ENCODE data around the gene NR0B2. TPM values are rescaled to one million over a fixed set of nuclear protein-coding genes. Genes with fewer than 3 reads are reported as not detected.

NR0B2 gene
- total RNA-seq, 1 donor from 2014 or later: not detected

DNA sequence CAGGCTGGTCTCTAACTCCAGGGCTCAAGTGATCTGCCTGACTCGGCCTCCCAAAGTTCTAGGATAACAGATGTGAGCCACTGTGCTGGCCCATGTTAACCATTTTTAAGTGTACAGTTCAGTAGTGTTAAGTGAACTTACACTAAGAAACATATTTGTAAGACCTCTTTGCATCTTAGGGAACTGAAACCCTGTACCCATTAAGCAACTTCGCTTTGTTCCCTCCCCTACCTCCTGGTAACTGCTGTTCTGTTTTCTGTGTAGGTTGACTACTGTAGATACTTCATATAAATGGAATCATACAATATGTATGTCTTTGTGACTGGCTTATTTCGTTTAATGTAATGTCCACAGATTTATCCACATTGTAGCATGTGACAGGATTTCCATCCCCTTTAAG is 18.8 kb upstream of the NR0B2 start:
- no peak for DNase-seq

DNA sequence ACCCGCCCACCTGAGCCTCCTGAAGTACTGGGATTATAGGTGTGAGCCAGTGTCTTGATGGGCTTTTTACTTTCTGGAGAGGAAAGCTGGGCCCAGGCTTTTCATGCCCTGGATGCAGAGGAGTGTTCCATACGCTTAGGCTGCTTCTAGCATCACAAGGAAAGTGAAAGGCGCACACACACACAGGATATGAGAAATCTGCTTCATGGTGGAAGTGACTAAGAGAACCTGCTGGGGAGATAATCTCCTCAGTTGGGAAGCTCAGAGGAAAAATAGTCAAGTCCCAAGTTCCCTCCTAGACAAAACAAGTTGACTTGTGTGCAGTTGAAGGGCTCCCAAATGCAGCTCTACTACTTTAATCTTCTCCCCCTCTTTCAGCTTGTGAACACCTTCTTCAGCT is 9.9 kb upstream of the NR0B2 start:
- peak; percentile 86 for DNase-seq

DNA sequence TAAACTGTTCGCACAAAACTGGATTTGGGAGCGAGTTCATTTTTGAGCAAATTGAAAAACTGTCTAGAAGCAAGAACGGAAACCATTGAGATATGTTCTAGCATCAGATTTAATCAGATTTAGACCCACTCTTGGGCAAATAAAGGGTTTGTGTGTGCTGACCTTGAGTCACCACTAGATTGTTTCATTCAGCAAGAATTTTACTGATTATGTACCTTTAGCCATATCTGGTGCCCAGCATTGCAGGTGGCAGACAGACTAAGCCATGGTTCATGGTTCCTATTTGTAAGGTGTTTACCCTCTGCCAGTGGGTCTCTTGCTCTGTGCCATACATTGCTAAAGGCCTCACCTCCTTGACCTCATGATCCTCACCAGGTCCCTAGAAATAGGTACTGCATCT is 9.1 kb upstream of the NR0B2 start:
- DNase-seq: no peak

DNA sequence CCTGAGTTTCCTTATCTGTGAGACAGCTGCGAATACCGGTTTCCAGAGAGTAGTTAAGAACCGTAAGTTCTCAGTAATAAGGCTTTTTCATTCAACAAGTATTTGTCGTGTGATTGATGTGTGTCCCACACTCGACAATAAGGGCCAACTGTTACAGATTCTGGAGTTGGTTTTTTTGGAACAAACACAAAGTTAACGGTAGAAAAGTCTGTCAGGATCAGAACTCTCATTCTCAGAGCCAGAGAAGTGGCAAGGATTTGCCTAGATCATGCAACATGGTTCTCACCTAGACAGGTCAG is 8.6 kb upstream of the NR0B2 start:
- no peak for DNase-seq

DNA sequence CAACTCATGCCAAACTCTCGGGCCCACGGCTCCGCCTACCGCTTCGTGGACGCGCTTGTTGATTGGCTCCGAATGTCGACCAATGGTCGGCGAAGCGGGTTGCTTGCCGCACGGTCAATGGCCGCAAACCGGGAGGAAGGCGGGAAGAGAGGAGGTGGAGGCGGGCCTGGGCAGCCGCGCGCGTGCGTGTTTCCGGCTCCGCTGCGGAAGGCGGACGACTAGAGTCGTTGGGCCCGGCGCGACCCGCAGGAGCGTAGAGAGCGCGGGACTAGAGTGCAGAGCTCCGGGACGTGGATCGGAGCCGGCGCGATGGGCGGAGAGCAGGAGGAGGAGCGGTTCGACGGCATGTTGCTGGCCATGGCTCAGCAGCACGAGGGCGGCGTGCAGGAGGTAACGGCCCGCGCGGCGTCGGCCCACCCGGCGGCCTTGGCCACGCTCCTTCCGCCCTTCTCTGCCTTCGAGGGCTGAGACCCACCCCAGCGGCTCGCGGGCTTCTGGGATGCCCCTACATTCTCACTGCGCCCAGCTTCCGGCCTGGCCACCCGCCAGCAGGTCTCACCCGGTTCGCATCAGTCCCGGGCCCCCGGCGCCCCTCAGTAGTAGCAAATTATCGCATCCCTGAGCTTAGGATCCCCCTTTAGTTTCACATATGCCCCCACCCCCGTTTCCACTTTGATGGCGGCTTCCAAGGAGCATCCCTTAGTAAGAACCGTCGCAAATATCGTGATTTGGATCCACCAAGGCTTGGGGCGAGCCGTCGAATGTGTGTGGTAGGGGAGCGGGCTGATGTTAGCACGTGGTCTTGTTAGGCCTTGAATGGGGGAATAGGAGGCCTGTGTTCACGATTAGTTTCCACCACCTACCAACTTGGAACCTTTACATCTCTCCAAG is 8.0 kb upstream of the NR0B2 start, which contains the start of gene NUDC:
TSS of gene NUDC (plus strand) at position 204 of the 891 bp plus-strand sequence. CDS start at position 310, 106 bp downstream.
- DNase-seq: peak; percentile 99

DNA sequence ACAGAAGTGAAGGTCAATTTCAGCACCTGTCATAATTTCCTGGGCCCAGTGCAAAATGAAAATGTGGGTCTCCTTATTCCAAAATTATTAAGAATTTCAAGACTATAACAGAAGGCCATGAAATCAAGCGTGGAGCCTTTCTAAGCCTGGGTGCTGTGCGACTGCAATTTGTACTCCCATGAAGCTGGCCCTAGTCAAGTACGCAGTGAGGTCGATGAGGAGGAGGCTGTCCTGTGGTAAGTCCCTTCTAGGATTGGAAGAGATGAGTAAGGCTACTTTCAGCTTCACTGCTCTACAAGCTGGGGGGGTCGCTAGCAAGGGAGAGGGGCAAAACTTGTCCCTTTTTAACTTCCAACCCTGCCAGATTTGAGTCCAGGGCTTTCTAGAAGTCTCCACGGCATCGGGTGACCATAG is 7.4 kb upstream of the NR0B2 start:
- DNase-seq: no peak

DNA sequence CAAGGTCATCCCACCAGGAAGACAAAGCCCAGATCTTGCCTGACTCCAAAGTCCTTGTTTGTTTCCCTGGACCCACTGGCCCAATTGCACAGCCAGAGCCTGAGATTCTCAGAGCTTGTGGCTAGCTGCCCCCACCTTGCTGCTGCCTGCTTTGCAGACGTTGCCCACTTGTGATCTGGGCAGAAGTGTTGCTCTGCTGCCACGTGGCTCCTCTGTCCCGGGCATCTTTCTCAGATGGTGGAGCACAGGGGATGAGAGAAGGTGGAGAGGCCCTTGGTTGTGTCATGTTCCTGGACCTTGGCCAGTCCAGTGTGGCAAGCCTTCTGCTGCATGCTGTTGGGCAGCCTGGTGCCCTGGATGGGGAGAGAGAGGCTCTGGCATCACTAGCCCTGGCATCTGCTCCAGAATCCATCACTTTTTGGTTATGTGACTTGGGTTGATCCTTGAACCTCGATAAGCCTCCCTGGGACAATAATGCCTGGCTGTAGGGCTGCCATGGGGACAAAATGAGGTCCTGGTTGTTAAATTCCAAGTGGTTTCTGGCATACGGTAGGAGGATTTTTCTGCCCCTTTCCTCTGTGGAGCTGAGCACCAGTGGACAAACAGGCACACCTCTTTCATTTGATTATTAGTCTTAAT is 1.5 kb upstream of the NR0B2 start:
- DNase-seq: no peak

DNA sequence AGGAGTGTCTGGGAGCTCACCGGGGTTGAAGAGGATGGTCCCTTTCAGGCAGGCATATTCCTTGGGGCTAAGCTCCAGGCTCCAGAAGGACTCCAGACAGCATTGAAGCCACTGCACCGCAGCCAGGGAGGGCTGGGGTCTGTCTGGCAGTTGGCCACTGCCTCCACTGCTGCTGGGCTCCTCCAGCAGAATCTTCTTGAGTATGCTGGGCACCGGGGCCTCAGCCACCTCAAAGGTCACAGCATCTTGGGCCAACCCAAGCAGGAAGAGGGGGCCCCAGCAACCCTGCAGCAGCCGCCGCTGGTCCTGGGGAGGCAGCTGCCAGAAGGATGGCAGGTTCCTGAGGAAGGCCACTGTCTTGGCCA is 404 bp downstream of the NR0B2 start:
- DNase-seq: no peak

DNA sequence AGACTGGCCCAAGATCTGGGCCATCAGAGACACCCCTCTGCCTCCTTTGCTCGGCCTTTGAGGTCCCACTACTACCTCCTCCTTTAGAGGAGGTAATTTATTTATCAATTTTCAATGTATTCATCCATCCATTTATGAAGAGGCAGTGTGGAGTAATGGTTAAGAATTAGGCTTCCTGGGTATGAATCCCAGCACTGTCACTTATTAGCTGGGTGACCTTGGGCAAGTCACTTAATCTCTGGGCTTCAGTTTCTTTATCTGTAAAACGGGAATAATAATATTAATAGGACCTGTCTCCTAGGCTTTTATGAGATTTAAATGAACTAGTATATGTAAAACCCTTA is 1.7 kb downstream of the NR0B2 start:
- no peak for DNase-seq

DNA sequence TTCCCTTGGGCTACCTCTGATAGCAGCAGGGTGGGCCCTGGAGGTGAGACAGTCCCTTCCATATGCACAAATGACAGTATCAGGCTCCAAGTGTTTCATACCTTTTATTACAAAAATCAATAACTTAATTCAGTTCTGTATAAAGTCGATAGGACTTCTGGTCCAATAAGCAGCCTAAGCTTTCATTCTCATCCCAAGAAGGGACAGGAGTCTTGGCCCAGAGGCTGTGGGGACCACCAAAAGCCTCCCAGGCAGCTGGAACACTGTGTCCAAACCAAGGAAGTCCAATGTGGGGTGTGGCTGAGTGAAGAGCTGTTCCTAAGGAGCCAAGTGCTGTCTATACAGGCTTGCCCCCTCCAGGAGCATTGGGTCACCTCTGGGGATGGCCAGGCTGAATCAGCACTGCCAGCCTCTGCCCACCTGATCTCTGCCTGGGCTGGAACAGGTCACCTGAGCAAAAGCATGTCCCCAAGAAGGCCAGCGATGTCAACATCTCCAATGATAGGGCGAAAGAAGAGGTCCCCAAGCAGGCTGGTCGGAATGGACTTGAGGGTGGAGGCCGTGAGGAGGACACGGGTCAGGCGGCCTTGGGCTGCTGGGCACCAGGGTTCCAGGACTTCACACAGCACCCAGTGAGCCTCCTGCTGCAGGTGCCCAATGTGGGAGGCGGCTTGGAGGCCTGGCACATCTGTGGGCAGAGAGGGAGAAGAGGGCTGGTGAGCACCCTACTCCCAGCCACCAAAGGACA is 2.2 kb downstream of the NR0B2 start:
- no peak for DNase-seq

DNA sequence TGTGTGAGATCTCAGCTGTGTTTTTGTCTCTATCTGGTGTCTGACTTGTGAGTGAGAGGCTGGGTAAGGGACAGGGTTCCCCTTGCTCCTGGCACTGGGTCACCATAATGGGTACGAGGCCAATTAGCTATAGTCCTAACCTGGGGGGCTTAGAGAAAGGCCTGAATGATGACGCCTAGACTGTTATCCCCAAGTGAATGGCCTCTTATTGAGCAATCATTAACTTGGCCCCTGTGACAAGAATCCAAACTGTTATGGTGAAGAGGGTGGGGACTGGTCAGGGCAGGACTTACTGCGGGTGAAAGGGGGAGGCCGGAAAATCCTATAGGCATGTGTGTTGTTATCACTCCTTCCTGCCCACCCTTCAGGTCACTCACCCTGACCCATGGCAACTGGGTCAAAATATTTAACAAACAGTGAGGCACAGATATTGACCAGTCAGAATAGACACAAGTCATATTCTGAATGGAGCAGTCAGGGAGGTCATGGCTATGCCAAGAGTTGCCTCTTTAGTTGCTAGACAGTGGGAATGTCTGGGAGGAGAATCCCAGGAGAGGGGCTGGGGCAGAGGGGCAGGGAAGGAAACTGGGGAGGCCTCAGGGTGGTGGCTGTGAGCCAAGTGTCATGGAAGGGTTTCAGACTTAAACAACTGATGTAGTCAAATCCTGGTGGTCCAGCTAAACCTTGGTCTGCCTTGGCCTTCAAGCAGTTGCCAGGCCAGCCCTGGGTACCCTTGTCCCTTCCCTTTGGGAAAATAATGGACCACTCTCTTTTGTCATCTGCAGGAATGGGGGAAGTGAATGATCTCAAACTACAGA is 3.2 kb downstream of the NR0B2 start:
- no peak for DNase-seq

DNA sequence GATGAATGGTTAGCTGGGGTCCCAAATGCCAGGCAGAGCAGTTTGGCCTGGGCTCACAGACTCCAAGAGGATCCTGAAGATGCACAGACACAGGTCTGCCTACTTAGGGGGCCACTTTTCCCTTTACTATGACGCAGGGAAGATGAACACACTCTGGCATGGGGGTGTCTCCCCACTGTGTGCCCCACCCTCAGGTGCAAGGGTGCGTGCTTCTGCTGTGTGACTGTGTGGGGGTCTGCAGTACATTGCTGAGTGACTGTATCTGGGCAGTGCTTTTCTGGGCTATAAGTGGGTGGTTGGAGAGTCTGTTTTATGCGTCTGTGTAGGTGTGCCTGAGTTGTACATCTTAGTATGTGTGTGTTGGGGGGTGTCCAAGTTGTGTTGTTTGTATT is 3.8 kb downstream of the NR0B2 start:
- no peak for DNase-seq

DNA sequence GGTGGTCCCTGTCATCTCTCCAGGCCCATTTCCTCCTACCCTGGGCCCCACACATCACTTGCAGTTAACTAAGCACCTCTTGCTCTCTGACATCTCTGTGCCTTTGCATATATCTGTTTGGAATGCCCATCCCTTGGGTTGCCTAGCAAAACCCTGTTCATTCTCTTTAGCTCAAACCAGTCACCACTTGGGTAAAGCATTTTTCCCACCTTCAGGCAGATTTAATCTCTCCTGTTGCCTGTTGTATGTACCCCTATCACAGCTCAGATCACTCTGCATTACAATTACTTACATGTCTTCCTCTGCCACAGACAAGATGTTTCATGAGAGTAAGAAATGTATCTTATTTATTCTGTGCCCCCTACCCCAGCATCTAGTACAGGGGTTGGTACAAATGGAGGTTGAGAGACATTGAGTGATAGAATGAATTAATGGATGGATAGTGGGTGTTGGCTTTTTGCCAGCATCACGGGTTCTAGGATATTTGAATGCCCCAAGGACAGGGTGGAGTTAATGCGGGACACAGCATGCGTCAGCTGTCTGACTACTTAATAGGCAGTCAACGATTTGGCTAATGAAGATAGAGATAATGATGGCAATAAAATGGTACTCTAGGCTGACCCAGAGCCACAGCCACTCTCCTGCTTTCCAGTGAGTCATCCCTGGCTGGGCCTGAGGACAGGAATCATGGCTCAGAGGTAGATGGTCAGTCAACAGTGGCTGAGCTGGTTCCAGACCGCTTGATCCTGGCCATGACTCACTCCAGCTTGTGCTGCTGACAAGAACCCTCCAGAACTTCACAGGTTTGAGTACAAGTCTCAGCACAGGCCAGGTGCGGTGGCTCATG is 6.5 kb downstream of the NR0B2 start:
- DNase-seq: peak; percentile 69

DNA sequence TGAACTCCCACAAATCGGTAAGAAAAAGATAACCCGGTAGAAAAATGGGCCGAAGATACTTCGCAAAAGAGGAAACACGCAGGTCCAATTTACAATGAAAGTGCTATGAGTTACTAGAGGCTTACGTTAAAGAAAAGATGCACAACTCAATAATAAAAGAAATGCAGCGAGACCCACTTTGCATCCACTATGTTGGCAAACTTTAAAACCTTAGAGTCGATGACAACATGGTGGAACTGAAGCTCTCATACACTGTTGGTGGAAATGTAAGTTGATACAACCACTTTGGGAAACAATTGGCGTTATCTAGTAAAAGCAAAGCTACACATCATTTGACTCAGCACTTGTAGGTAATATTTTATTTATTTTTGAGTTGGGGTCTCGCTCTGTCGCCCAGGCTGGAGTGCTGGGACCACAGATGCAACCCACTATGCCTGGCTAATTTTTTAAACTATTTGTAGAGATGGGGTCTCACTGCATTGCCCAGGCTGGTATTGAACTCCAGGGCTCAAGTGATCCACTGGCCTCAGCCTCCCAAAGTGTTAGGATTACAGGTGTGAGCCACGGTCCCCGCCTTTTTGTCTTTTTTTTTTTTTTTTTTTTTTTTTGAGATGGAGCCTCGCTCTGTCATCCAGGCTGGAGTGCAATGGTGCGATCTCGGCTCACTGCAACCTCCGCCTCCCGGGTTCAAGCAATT is 12.8 kb downstream of the NR0B2 start:
- no peak for DNase-seq

DNA sequence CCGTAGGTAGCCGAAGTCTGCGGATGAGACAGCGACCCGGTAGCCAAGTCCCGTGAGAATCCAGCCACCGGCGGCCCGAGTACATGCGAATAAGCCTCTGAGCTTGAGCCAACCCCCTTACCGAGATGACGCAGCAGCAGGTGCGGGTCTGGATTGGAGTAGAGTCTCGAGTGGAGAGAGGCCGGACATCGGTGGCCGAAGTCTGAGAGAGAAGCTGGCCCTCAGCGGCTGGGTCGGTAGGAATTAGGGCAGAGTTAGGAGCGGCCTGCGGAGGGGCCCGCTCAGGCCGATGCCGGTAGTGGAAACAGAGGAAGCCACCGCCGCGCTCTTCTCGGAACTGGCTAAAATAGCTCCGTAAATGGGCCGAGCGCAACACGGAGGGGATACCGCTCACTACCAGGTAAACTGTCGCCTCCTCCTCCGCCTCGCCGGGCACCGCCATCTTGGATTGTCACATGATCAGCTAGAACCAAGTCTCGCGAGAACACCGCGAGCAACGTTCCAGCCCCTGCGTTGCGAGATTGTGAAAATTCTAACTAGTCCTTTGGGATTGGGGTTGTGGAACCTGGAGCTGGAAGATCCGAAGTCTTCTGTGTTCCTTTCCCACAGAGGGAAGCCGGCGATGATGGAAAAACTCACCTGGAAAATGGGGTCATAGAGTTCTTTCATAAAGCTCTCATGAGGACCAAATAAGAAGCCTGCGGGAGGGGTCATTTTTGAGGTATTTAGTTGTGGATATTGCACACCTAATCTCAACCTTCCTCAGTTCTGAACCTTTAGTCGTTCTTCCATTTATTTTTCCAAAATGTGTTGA is 13.6 kb downstream of the NR0B2 start, which contains the start of gene GPATCH3:
TSS of gene GPATCH3 (minus strand) at position 467 of the 814 bp plus-strand sequence. CDS start at position 442, 25 bp downstream.
- peak; percentile 96 for DNase-seq

DNA sequence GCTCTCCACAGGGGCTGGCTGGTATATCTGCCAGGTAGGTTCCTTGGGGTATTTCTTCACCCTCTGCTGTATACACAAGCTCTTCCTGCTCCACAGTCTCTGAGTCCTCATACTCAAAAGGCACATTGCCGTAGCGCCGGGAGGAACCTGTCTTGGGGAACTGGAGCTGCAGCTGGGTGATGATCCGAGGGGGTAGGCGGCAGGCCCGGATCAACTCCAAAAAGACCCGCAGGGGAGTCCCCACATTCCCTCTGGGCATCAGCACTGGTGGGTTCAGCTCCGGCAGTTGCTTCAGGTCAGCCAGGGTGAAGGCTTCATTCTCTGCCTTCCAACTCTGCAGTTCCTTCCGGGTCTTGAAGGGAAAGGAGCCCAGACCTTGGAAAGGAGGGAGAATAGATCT is 16.4 kb downstream of the NR0B2 start:
- DNase-seq: no peak

DNA sequence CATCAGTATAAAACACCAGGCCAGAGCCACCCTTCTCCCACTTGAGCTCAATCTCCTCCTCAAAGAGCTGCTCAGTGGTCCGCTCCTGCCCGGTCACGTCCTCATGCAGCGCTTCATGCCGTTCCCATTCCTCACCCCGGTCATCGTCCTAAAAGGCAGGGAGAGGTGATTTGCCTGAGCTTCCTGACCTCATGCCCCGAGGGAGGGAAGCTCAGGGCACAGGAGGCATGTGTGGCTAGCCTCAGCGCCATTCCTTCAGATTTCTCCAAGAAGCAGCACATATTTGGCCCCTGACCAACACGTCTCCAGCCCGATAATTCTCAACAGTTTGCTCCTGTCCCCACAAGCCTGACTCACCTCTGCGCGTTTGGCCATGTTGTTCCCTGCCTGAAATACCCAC is 19.5 kb downstream of the NR0B2 start:
- DNase-seq: no peak

DNA sequence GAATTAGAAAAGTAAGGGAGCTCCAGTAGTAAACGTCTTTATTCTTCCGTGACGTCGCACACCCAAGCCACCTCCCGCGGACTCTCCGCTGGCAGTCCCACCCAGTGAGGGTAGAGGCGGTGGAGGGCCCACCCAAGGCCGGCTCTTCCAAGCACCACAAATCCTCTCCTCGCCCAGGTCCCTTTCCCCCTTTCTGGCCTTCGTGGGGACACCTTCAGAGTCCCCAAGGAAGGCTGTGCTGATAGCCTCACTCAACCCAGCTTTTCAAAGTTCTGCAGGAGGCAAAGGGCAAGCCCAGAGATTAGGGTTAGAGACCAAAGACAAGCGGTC is 23.3 kb downstream of the NR0B2 start:
- DNase-seq: no peak

DNA sequence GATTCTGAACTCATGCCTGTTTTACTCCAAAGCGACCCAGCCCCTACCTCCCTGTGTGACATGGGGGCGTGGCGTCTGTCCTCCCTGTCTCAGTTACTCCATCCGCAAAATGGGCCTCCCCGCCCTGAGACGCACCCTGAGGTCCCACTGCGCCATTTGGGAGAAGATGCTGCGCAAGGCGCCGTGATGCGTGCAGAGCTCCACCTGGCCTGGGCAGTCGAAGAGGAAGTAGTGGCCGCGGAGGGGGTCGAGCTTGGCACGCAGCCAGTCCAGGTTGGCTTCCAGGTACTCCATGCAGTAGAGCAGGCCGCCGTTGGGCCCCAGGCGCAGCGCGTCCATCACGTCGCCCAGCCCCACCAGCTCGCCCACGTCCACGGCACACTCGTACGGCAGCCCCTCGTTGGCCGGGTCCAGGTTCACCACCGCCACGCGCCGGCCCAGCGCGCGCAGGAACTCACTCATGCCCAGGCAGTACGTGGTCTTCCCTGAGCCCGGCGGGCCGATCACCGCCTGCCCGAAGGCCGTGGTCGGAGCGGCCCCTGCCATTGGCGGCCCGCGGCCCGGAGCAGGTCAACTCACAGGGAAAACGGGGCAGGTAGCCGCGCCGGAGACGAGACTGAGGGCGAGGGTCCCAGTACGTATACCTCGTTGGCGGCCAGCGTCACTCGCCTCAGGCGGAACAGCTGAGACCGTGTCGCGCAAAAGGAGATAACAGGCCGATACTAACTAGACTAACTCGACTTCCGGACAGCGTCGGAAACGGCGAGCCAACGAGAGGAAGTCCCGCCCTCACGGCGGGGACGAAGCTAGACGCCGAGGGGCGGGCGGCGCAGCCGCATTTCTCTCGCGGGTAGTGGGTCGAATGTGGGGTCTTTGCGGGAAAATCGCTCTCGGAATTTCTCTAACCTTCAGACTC is 24.0 kb downstream of the NR0B2 start, which contains the start of gene GPN2:
TSS of gene GPN2 (minus strand) at position 733 of the 916 bp plus-strand sequence. CDS start at position 546, 187 bp downstream.
- DNase-seq: peak; percentile 85
